Endothelial cell of umbilical vein (primary cell): ENCODE data around the gene SPAG4. TPM values are rescaled to one million over a fixed set of nuclear protein-coding genes. Genes with fewer than 3 reads are reported as not detected.

Experiments
- BruUV-seq: library from RNA; stranded (reverse); fragments of 400-500 nt; replicated peaks from 2 replicates; lab custom pipeline; 2021; lab: Mats Ljungman, UMichigan
- CTCF ChIA-PET: fragments of 300-600, 350-600 bp; sonication (Branson Sonifier 250); formaldehyde crosslinking; loops from one replicate; lab custom pipeline; 2021; ENCODE audit warnings: antibody characterized with exemption, inconsistent platforms; lab: Charles Lee
- POLR2A ChIA-PET: fragments of 300-600, 350-600 bp; sonication (Branson Sonifier 250); formaldehyde crosslinking; loops from one replicate; lab custom pipeline; 2021; ENCODE audit warnings: antibody characterized with exemption, inconsistent platforms; lab: Charles Lee
- DNase-seq: peaks from one replicate; pipeline ENCODE4 v3.0.0-alpha.2; 2011; ENCODE audit warnings: low read depth, low spot score
- FAIRE-seq: peaks from 2 replicates; lab custom pipeline; 2011; peaks lifted over from hg19 to GRCh38; lab: Jason Lieb, UNC
- H2AFZ ChIP-seq: 2 replicates; pipeline ENCODE4 v1.6.0; 2012; ENCODE audit warnings: low read depth, low read length, control low read depth, inconsistent platforms
- H3K27ac ChIP-seq: 2 replicates; pipeline ENCODE4 v1.5.1; 2011; ENCODE audit warnings: low read depth, mild to moderate bottlenecking, control low read depth, low read length, moderate library complexity; ENCODE audit not compliant: insufficient read depth
- H3K27me3 ChIP-seq, 2 experiments: 2 replicates each; pipeline versions ENCODE4 v1.6.0 to v1.6.1; 2011; ENCODE audit warnings: low read length in 2 of 2, mixed read lengths in 1 of 2; ENCODE audit not compliant: control insufficient read depth in 2 of 2, insufficient read depth in 2 of 2
- H3K36me3 ChIP-seq, 2 experiments: 2 replicates in 1 of 2; 3 replicates in 1 of 2; pipeline ENCODE4 v1.5.1; 2011; ENCODE audit warnings: low read length in 2 of 2, mild to moderate bottlenecking in 1 of 2, moderate library complexity in 1 of 2; ENCODE audit not compliant: control insufficient read depth in 2 of 2, insufficient read depth in 2 of 2; ENCODE audit errors: extremely low read depth in 1 of 2
- H3K4me1 ChIP-seq: 3 replicates; pipeline ENCODE4 v1.5.1; 2011; ENCODE audit warnings: mild to moderate bottlenecking, low read length; ENCODE audit not compliant: control insufficient read depth, insufficient read depth; ENCODE audit errors: extremely low read depth
- H3K4me2 ChIP-seq: 2 replicates; pipeline ENCODE4 v1.6.1; 2011; ENCODE audit warnings: low read length, control low read depth, mixed read lengths; ENCODE audit not compliant: insufficient read depth
- H3K4me3 ChIP-seq, 3 experiments: fragments of 200-600 bp in 1 of 3; sonication (generic), shearing (Covaris generic) in 1 of 3; replicated peaks in 1 of 3; 2 replicates each; pipeline ENCODE4 v1.5.1; 2011 to 2016; ENCODE audit warnings: control low read depth in 3 of 3, low read length in 3 of 3, mild to moderate bottlenecking in 2 of 3, inconsistent platforms in 1 of 3, low read depth in 1 of 3, moderate library complexity in 1 of 3; ENCODE audit not compliant: insufficient read depth in 1 of 3
- H3K79me2 ChIP-seq: 2 replicates; pipeline ENCODE4 v1.6.0; 2012; ENCODE audit warnings: low read length, inconsistent platforms; ENCODE audit not compliant: control insufficient read depth, insufficient read depth
- H3K9ac ChIP-seq: replicated peaks from 2 replicates; pipeline ENCODE3; 2011; ENCODE audit warnings: low read length, control low read depth; ENCODE audit not compliant: insufficient read depth; ENCODE audit errors: extremely low read depth
- H3K9me1 ChIP-seq: replicated peaks from 3 replicates; pipeline ENCODE4 v1.6.0; 2011; ENCODE audit warnings: mild to moderate bottlenecking, low read length; ENCODE audit not compliant: control insufficient read depth, insufficient read depth; ENCODE audit errors: extremely low read depth
- H3K9me3 ChIP-seq: replicated peaks from 2 replicates; pipeline ENCODE4 v1.5.1; 2012; ENCODE audit warnings: low read length, inconsistent platforms; ENCODE audit not compliant: control insufficient read depth, insufficient read depth
- H4K20me1 ChIP-seq: replicated peaks from 2 replicates; pipeline ENCODE3; 2011; ENCODE audit warnings: mild to moderate bottlenecking, low read length; ENCODE audit not compliant: control insufficient read depth, insufficient read depth; ENCODE audit errors: extremely low read depth
- CTCF ChIP-seq, 2 donors: IDR thresholded peaks; 1 replicate in 1 of 2; 2 replicates in 1 of 2; pipeline ENCODE4 v1.5.1; 2011; ENCODE audit warnings: low read length in 2 of 2, mild to moderate bottlenecking in 2 of 2, moderate library complexity in 2 of 2, control low read depth in 1 of 2, inconsistent platforms in 1 of 2, low read depth in 1 of 2; ENCODE audit not compliant: insufficient read depth in 1 of 2; ENCODE audit errors: extremely low read depth in 1 of 2
- EZH2 ChIP-seq: IDR thresholded peaks from 2 replicates; pipeline ENCODE4 v1.6.1; 2012; ENCODE audit warnings: borderline replicate concordance, low read depth, mild to moderate bottlenecking, moderate library complexity, low read length, inconsistent platforms; ENCODE audit not compliant: severe bottlenecking
- FOS ChIP-seq: IDR thresholded peaks from 2 replicates; pipeline ENCODE4 v1.6.1; 2011; ENCODE audit warnings: mild to moderate bottlenecking, low read length, moderate library complexity, borderline replicate concordance; ENCODE audit not compliant: insufficient read depth
- GATA2 ChIP-seq: IDR thresholded peaks from 2 replicates; pipeline ENCODE4 v1.7.0; 2011; ENCODE audit warnings: low read depth, mild to moderate bottlenecking, moderate library complexity, mixed read lengths, low read length; ENCODE audit not compliant: insufficient read length, insufficient read depth
- JUN ChIP-seq: IDR thresholded peaks from 2 replicates; pipeline ENCODE4 v1.6.1; 2011; ENCODE audit warnings: borderline replicate concordance, low read depth; ENCODE audit not compliant: insufficient read length, insufficient read depth
- MYC ChIP-seq: IDR thresholded peaks from one replicate; pipeline ENCODE4 v1.6.1; 2011; ENCODE audit warnings: mild to moderate bottlenecking, low read depth, low read length
- POLR2A ChIP-seq: IDR thresholded peaks from 2 replicates; pipeline ENCODE4 v1.6.1; 2012; ENCODE audit warnings: low read depth, mild to moderate bottlenecking, control low read depth, low read length
- POLR2AphosphoS5 ChIP-seq: IDR thresholded peaks from 2 replicates; pipeline ENCODE4 v1.6.1; 2012; ENCODE audit warnings: low read depth, mild to moderate bottlenecking, control low read depth, low read length, moderate library complexity; ENCODE audit not compliant: insufficient read depth
- dilution Hi-C: fragments of 300-500 bp; cut with MboI; formaldehyde crosslinking; loops from one replicate; pipeline ENCODE4 v1.15.0; 2019; ENCODE audit warnings: low sequenced_read_pairs; ENCODE audit not compliant: extremely low pct_ligation_motif_present
- intact Hi-C: fragments of 100-400 bp; cut with micrococcal nuclease; formaldehyde crosslinking; loops from one replicate; pipeline ENCODE4 v1.10.0; 2022
- polyA plus RNA-seq, 4 experiments: library from polyadenylated mRNA; depleted of rRNA in 3 of 4; stranded (reverse) in 3 of 4; unstranded in 1 of 4; fragments of >200 nt; gene quantifications; 2 replicates each; pipeline versions ENCODE4 v1.2.1 to v1.2.3, GENCODE V29; 2011 to 2012; ENCODE audit warnings: missing spikeins in 1 of 4
- total RNA-seq: library from RNA; stranded (reverse); gene quantifications from 2 replicates; pipeline ENCODE4 v1.2.3, GENCODE V29; 2021
- TF ChIP-seq, protein P1 (sequence below): IDR thresholded peaks from 2 replicates; pipeline ENCODE4 v1.6.1; 2011; ENCODE audit not compliant: insufficient read depth, insufficient read length

The SPAG4 gene
- total and polyA plus RNA-seq, 2 donors (not counting 3 experiments of a cell fraction or from before 2014, with no cell fraction given): 3.7 to 9.5 TPM

DNA sequence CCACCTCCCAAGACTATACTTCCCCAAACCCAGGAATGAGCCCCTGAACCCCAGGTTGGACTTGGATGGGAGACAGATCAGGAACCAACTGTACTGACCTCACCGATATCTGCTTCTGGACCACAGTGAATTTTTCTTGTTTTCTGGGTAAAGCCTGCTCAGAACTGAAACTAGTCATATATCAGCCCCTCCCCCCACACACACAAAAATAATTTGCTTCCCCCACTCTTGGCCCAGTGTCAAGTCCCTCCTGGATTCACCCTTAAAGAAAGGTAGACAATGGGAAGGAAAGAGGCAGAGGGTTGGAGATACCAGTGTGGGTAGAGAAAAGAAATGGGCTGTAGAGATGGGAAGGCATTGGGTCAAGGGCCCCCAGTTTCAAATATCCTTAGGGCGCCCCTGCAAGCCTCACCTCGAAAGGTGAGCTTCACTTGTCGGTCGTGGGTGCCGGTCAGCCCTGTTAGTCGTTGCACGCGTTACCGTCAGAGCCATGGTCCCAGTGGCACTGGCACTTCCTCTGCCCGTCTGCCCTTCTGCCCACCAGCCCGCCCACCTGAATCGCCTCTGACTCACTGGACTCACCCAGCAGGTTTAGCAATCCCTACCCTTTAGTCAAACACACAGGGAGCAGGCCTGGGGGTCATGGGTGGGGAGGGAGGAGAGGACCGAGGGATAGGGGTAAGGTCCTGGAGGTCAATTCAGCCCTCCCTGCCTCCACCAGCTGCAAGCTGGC is 8.5 kb upstream of the SPAG4 start:
- H3K9me1 ChIP-seq: no peaks in the 10 kb centered on the region
- ChIA-PET CTCF (interaction anchor here (1.6 kb wide), 1 partner anchor 12 kb away, joined by 4 read pairs; no protein-coding TSS in a partner anchor), POLR2A (no interaction called here)
- H3K4me3 ChIP-seq: no peak overlapping the region
- no peak for DNase-seq
- FAIRE-seq: no peak
- no peaks in the 10 kb centered on the region for H3K4me1 ChIP-seq
- TF ChIP-seq CTCF (IDR thresholded peaks at IDR 0.05; ENCODE audit: extremely low read depth in 1 of 2, insufficient read depth in 1 of 2, low read depth in 1 of 2, low read length in 2 of 2) (no peak), POLR2AphosphoS5 (no peak), FOS (no peak), MYC (no peak), EZH2 (no peak), JUN (no peak), GATA2 (no peak), POLR2A (no peak)
- TF ChIP-seq, protein P1, sequence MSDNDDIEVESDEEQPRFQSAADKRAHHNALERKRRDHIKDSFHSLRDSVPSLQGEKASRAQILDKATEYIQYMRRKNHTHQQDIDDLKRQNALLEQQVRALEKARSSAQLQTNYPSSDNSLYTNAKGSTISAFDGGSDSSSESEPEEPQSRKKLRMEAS: no peak
- no peaks in the 10 kb centered on the region for H3K9me3 ChIP-seq
- H3K4me2 ChIP-seq: no peak overlapping the region
- no peaks in the 10 kb centered on the region for H3K79me2 ChIP-seq
- H3K36me3 ChIP-seq: no peaks in the 10 kb centered on the region
- H4K20me1 ChIP-seq: no peaks in the 10 kb centered on the region
- no peak overlapping the region for H2AFZ ChIP-seq
- intact Hi-C loops (no loop called here), dilution Hi-C loops (no loop called here)
- H3K27me3 ChIP-seq: no peaks in the 10 kb centered on the region
- no peak overlapping the region for H3K27ac ChIP-seq
- no TSS peak for BruUV-seq
- H3K9ac ChIP-seq: no peak overlapping the region
